Loucy (cell line): ENCODE results near the gene VWC2L.

ENCODE experiments used
- CTCF ChIP-seq: fragments of 200-600 bp; sonication (generic); conservative IDR thresholded peaks from 2 replicates; pipeline ENCODE4 v1.5.1; 2014; ENCODE audit warnings: mild to moderate bottlenecking, antibody characterized with exemption, low read length
- EZH2phosphoT487 ChIP-seq: fragments of 200-600 bp; IDR thresholded peaks from 2 replicates; pipeline ENCODE4 v1.6.1; 2018; ENCODE audit warnings: antibody characterized with exemption, mild to moderate bottlenecking, moderate library complexity, borderline replicate concordance

GRCh38 chr2:214575030-214575429 is 164.2 kb downstream of the VWC2L start:
- TF ChIP-seq CTCF (no peak), EZH2phosphoT487 (no peak)
